A673 (cell line): ENCODE results near the gene COLGALT1. TPM values are rescaled to one million over a fixed set of nuclear protein-coding genes. Genes with fewer than 3 reads are reported as not detected.

Experiments
- BruUV-seq: library from RNA; stranded (reverse); fragments of 400-500 nt; replicated peaks from 2 replicates; lab custom pipeline; 2021; lab: Mats Ljungman, UMichigan
- CTCF ChIA-PET: fragments of 300-600 bp; sonication (Branson Sonifier 250); formaldehyde crosslinking; loops from one replicate; lab custom pipeline; 2022; ENCODE audit warnings: antibody characterized with exemption; lab: Charles Lee
- POLR2A ChIA-PET: fragments of 300-600 bp; sonication (Branson Sonifier 250); formaldehyde crosslinking; loops from one replicate; lab custom pipeline; 2022; ENCODE audit warnings: antibody characterized with exemption; ENCODE audit not compliant: low non-redundant PET; lab: Charles Lee
- DNase-seq: peaks from one replicate; pipeline ENCODE4 v3.0.0-alpha.2; 2015; ENCODE audit warnings: low spot score
- H3K27ac ChIP-seq: fragments of 200-600 bp; sonication (generic); 2 replicates; pipeline ENCODE4 v1.5.1; 2016; ENCODE audit warnings: mixed run types, low read depth, mild to moderate bottlenecking, mixed read lengths, antibody characterized with exemption, low read length; ENCODE audit not compliant: poor library complexity, severe bottlenecking
- H3K27me3 ChIP-seq: fragments of 200-600 bp; sonication (generic); replicated peaks from 2 replicates; pipeline ENCODE4 v1.6.1; 2017; ENCODE audit warnings: mixed run types, low read depth, mild to moderate bottlenecking, mixed read lengths, antibody characterized with exemption, low read length; ENCODE audit not compliant: insufficient read depth, poor library complexity
- H3K36me3 ChIP-seq: fragments of 200-600 bp; sonication (generic); 2 replicates; pipeline ENCODE4 v1.6.1; 2016; ENCODE audit warnings: mixed run types, mild to moderate bottlenecking, mixed read lengths, antibody characterized with exemption, low read length; ENCODE audit not compliant: insufficient read depth, poor library complexity, severe bottlenecking
- H3K4me1 ChIP-seq: fragments of 200-600 bp; sonication (generic); 2 replicates; pipeline ENCODE4 v1.6.1; 2017; ENCODE audit warnings: mixed run types, mild to moderate bottlenecking, mixed read lengths, antibody characterized with exemption, low read length; ENCODE audit not compliant: insufficient read depth, poor library complexity, severe bottlenecking
- H3K4me3 ChIP-seq: fragments of 200-600 bp; sonication (generic); 2 replicates; pipeline ENCODE4 v1.5.1; 2016; ENCODE audit warnings: low read depth, mixed run types, mild to moderate bottlenecking, mixed read lengths, low read length; ENCODE audit not compliant: poor library complexity, severe bottlenecking
- H3K9me3 ChIP-seq: fragments of 200-600 bp; sonication (generic); 2 replicates; pipeline ENCODE4 v1.6.1; 2016; ENCODE audit warnings: mixed run types, low read depth, mild to moderate bottlenecking, mixed read lengths, antibody characterized with exemption, low read length; ENCODE audit not compliant: poor library complexity, severe bottlenecking
- EZH2 ChIP-seq: fragments of 200-600 bp; sonication (generic); IDR thresholded peaks from 2 replicates; pipeline ENCODE4 v1.6.1; 2017; ENCODE audit warnings: borderline replicate concordance, low read depth, mild to moderate bottlenecking, mixed read lengths, antibody characterized with exemption, low read length; ENCODE audit not compliant: poor library complexity, severe bottlenecking
- intact Hi-C: fragments of 100-400 bp; cut with micrococcal nuclease; formaldehyde crosslinking; loops from one replicate; pipeline ENCODE4 v1.10.0; 2022; ENCODE audit not compliant: unreplicated experiment
- total RNA-seq: library from RNA; stranded (reverse); gene quantifications from 2 replicates; pipeline ENCODE4 v1.2.3, GENCODE V29; 2021
- TF ChIP-seq, protein P1 (sequence below): fragments of 300-800, 200-600 bp; sonication (generic); conservative IDR thresholded peaks from 2 replicates; pipeline ENCODE4 v1.5.1; 2017; ENCODE audit warnings: low read depth, mild to moderate bottlenecking, antibody characterized with exemption, low read length, moderate library complexity, mixed read lengths

Gene COLGALT1
- total RNA-seq, 1 experiment from 2014 or later, result 91.3 TPM

DNA sequence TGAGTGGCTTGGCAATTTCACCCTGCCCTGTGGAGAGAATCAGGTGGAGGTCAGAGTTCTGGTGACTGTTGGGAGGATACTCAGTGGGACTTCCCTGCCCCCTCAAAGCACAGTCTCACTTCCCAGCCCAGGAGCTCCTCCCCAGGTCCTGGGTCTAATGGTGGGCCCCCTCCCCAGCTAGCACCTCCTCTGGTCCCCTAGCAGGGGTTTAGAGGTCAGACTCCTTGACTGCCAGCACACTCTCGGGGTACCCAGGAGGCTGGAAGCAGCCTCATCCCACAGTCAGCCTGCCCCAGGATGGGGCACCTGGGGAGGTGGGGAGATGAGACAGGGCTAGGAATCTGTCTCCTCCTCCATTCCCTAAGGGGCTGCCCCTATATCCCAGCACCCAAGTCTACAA, 65.2 kb downstream of the COLGALT1 start:
- Histone ChIP-seq H3K4me3 (no peak overlapping the region), H3K4me1 (no peaks in the 10 kb centered on the region), H3K27ac (no peak overlapping the region), H3K9me3 (no peaks in the 10 kb centered on the region), H3K27me3 (no peaks in the 10 kb centered on the region), H3K36me3 (no peaks in the 10 kb centered on the region)
- no peak for DNase-seq
- TF ChIP-seq, protein P1, sequence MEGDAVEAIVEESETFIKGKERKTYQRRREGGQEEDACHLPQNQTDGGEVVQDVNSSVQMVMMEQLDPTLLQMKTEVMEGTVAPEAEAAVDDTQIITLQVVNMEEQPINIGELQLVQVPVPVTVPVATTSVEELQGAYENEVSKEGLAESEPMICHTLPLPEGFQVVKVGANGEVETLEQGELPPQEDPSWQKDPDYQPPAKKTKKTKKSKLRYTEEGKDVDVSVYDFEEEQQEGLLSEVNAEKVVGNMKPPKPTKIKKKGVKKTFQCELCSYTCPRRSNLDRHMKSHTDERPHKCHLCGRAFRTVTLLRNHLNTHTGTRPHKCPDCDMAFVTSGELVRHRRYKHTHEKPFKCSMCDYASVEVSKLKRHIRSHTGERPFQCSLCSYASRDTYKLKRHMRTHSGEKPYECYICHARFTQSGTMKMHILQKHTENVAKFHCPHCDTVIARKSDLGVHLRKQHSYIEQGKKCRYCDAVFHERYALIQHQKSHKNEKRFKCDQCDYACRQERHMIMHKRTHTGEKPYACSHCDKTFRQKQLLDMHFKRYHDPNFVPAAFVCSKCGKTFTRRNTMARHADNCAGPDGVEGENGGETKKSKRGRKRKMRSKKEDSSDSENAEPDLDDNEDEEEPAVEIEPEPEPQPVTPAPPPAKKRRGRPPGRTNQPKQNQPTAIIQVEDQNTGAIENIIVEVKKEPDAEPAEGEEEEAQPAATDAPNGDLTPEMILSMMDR, result no peak
- TF ChIP-seq EZH2, result no peak
- ChIA-PET CTCF (no interaction called here), POLR2A (no interaction called here)
- intact Hi-C loops, result no loop called here
- no TSS peak for BruUV-seq

DNA sequence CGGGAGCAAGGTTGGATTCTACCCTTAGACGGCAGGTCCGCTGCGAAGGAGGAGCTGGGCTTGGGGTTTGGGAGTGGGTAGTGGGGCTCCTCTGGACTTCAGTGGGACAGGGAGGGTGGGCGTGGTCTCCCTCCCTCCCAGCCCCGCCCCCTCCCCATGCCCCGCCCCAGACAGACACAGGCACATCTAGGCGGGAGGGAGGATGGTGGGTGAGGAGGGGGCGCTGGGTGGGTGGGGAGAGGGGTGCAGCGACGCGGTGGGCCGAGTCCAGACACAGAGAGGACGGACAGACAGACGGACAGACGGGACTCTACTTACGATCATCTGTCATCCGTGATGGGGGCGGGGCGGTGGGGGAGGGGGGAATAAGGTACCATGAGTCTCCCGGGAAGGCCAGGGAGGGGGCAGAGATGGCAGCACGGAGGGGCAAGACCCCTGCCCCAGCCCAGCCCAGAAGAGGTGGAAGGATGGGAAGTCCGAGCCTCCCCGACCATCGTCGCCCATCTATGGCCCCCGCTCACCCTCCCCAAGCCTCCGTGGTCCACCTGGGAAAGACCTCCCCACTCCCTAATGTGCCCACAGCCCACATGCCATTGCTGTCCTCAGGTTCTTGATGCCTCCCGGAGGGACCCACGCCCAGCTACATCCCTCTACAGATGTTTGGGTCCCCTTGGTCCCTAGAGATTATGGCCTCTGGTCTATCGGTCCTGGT, 67.9 kb downstream of the COLGALT1 start:
- TF ChIP-seq, protein P1, result no peak
- TF ChIP-seq EZH2, result no peak
- Histone ChIP-seq H3K27me3 (no peaks in the 10 kb centered on the region), H3K4me1 (no peaks in the 10 kb centered on the region), H3K27ac (no peak overlapping the region), H3K36me3 (no peaks in the 10 kb centered on the region), H3K4me3 (no peak overlapping the region), H3K9me3 (no peaks in the 10 kb centered on the region)
- ChIA-PET CTCF (no interaction called here), POLR2A (no interaction called here)
- no TSS peak for BruUV-seq
- intact Hi-C loops, result no loop called here
- DNase-seq, result no peak

DNA sequence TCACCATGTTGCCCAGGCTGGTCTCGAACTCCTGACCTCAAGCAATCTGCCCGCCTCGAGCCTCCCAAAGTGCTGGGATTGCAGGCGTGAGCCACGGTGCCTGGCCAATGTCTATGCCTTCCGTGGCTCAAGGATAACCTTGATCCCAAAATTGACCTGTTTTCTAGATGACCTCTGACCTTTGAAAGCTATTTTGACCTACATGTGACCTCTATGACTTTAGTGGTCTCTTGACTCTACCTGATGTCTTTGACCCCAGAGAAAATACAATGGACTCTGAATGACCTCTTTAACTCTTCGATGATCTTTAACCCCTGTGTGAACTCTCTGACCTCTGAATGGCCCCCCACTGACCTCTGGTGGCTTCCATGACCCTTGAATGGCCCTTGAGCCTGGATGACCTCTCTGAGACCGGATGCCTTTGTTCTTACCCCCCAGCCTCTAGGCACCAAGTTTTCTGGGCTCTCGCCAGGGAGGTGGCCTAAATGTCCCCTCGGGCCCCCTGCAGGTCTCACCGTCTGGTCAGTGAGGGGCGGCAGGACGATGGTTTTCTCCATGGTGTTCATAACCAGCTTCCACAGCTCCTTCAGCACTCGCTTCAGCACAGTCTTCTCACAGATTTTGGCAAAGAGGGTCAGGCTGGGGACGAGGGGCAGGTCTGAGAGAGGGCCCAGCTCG, 69.0 kb downstream of the COLGALT1 start:
- CTCF ChIA-PET, result no interaction called here
- intact Hi-C loops, result no loop called here
- no peak for TF ChIP-seq EZH2
- TF ChIP-seq, protein P1, result no peak
- POLR2A ChIA-PET, result interaction anchor here (0.7 kb wide), 1 partner anchor 52 kb away, joined by 5 read pairs; no protein-coding TSS in a partner anchor
- H3K4me1 ChIP-seq, result no peaks in the 10 kb centered on the region
- H3K27ac ChIP-seq, result no peak overlapping the region
- DNase-seq, result no peak
- no TSS peak for BruUV-seq
- no peaks in the 10 kb centered on the region for H3K36me3 ChIP-seq
- no peaks in the 10 kb centered on the region for H3K9me3 ChIP-seq
- no peaks in the 10 kb centered on the region for H3K27me3 ChIP-seq
- H3K4me3 ChIP-seq, result no peak overlapping the region
